GM21423 (cell line): Measurements from ENCODE around the gene ADAMTS16.

ENCODE experiments used
- ATAC-seq: cut with Tn5 transposase; IDR thresholded peaks from one replicate; pipeline ENCODE4 v1.9.1; 2021; ENCODE audit warnings: mild to moderate bottlenecking, moderate library complexity; ENCODE audit not compliant: unreplicated experiment

The ADAMTS16 gene

GRCh38 chr5:5306696-5307095 is 166.6 kb downstream of the ADAMTS16 start:
- ATAC-seq, result no peak

- ATAC-seq, result no peak
These were observed 168.2 kb downstream of the ADAMTS16 start for GRCh38 chr5:5308319-5308718.

GRCh38 chr5:5309645-5310044 is 169.5 kb downstream of the ADAMTS16 start:
- ATAC-seq, result no peak

GRCh38 chr5:5313101-5313635 is 173.0 kb downstream of the ADAMTS16 start:
- ATAC-seq, result no peak

GRCh38 chr5:5314166-5314565 is 174.0 kb downstream of the ADAMTS16 start:
- no peak for ATAC-seq

GRCh38 chr5:5314626-5315025 is 174.5 kb downstream of the ADAMTS16 start:
- ATAC-seq, result no peak

- no peak for ATAC-seq
These were observed 175.2 kb downstream of the ADAMTS16 start for GRCh38 chr5:5315068-5315980.

- ATAC-seq, result no peak
These were observed 176.2 kb downstream of the ADAMTS16 start for GRCh38 chr5:5316334-5316733.

- ATAC-seq, result no peak
These were observed 177.8 kb downstream of the ADAMTS16 start for GRCh38 chr5:5317976-5318375.

GRCh38 chr5:5318426-5319190 is 178.5 kb downstream of the ADAMTS16 start:
- ATAC-seq, result no peak

GRCh38 chr5:5320062-5320805 is 180.1 kb downstream of the ADAMTS16 start:
- no peak for ATAC-seq

- no peak for ATAC-seq
These were observed 181.0 kb downstream of the ADAMTS16 start for GRCh38 chr5:5321137-5321536.

- no peak for ATAC-seq
These were observed 183.4 kb downstream of the ADAMTS16 start for GRCh38 chr5:5323551-5323950.

GRCh38 chr5:5326115-5326758 is 186.1 kb downstream of the ADAMTS16 start:
- ATAC-seq, result no peak

- ATAC-seq, result no peak
These were observed 187.0 kb downstream of the ADAMTS16 start for GRCh38 chr5:5327126-5327525.

GRCh38 chr5:5330728-5331452 is 190.8 kb downstream of the ADAMTS16 start:
- ATAC-seq, result no peak

- no peak for ATAC-seq
These were observed 191.7 kb downstream of the ADAMTS16 start for GRCh38 chr5:5331848-5332247.

- no peak for ATAC-seq
These were observed 192.2 kb downstream of the ADAMTS16 start for GRCh38 chr5:5332287-5332686.

GRCh38 chr5:5335107-5335506 is 195.0 kb downstream of the ADAMTS16 start:
- no peak for ATAC-seq
